Measurements from ENCODE around the gene POP5.

POP5 gene

GRCh38 chr12:120584343-120585149, 3.3 kb upstream of the POP5 start:
- Histone ChIP-seq H2BK120ac (ENCODE audit: low read depth, low read length) (no peak overlapping the region), H4K8ac (ENCODE audit: low read length) (peak overlapping the region; percentile 71), H3K4me1 (ENCODE audit: control insufficient read depth, insufficient read depth, low read depth, low read length) (peaks cover 11% of the 10 kb centered on the region), H3K27me3 (ENCODE audit: control insufficient read depth in 1 of 2, insufficient read depth in 1 of 2, low read length in 2 of 2) (peaks cover 8 to 24% of the 10 kb centered on the region in 2 experiments), H2BK12ac (ENCODE audit: low read length in 2 of 2) (no peak overlapping the region), H3K9me3 (ENCODE audit: control insufficient read depth, low read length) (no peaks in the 10 kb centered on the region), H4K91ac (ENCODE audit: low read length) (no peak overlapping the region), H3K14ac (ENCODE audit: low read length in 2 of 2) (no peak overlapping the region), H2BK15ac (ENCODE audit: low read depth, poor library complexity, severe bottlenecking) (no peak overlapping the region), H2AFZ (ENCODE audit: low read depth, low read length) (no peak overlapping the region), H3K9ac (ENCODE audit: low read length) (peak overlapping the region; percentile 43), H3K36me3 (ENCODE audit: control insufficient read depth in 1 of 2, insufficient read depth in 2 of 2, low read depth in 1 of 2, low read length in 2 of 2) (peaks cover 6% of the 10 kb centered on the region in 2 experiments), H3K27ac (ENCODE audit: low read length, poor library complexity, severe bottlenecking) (no peak overlapping the region), H3K4ac (ENCODE audit: low read depth in 1 of 2, low read length in 2 of 2) (peak overlapping the region in 1 of 2 experiments; percentile 12), H3K79me1 (replicated peaks; ENCODE audit: low read length, poor library complexity, severe bottlenecking) (peaks cover 6% of the 10 kb centered on the region), H3K4me2 (ENCODE audit: low read length, poor library complexity, severe bottlenecking) (peak overlapping the region; percentile 70), H2BK5ac (ENCODE audit: low read depth, low read length, poor library complexity, severe bottlenecking) (no peak overlapping the region), H3K18ac (ENCODE audit: low read depth in 1 of 2, low read length in 2 of 2) (peak overlapping the region in 1 of 2 experiments; percentile 29), H3K4me3 (ENCODE audit: insufficient read depth in 1 of 2, low read depth in 1 of 2, low read length in 2 of 2) (peak overlapping the region; percentile 30 to 65), H2AK5ac (ENCODE audit: low read length, severe bottlenecking) (no peak overlapping the region), H3K23ac (ENCODE audit: low read length in 2 of 2) (no peak overlapping the region)
- 4% methylated on average over 40 of the region's 65 CpGs for WGBS
- DNase-seq: peak; percentile 27

DNA sequence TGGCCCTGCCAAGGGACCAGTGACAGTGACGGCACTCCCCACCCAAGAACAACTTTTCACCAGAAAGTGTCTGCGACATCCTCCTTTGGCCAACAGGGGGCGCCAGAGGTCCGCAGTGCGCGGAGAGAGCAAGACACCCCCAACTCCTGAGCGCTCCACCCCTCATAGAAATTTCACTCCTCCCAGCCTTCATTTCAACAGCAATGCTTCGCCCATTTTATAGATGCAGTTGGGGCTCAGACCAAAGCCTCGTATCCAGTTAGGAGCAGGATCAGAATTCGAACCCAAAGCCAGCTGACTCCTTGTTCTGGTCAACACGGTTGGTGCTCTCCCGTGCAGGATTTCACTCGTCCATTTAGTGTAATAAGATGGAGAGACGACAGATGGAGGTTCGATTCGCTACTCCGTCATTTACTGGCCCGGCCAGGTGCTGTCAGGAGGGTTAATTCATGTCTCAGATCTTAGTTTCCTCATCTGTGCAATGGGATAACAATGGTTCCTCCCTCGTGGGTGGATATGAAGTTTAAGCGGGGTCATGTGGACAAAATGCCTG, 2.4 kb upstream of the POP5 start:
- WGBS: 27% methylated on average over 20 of the region's 20 CpGs
- peak; percentile 68 for DNase-seq

GRCh38 chr12:120581998-120582397, 796 bp upstream of the POP5 start:
- WGBS: 80% methylated on average over 5 of the region's 9 CpGs
- Histone ChIP-seq H3K36me3 (ENCODE audit: control insufficient read depth in 1 of 2, insufficient read depth in 2 of 2, low read depth in 1 of 2, low read length in 2 of 2) (peaks cover 26 to 32% of the 10 kb centered on the region in 2 experiments), H3K4me2 (ENCODE audit: low read length, poor library complexity, severe bottlenecking) (peak overlapping the region; percentile 92), H2BK12ac (ENCODE audit: low read length in 2 of 2) (no peak overlapping the region), H4K91ac (ENCODE audit: low read length) (no peak overlapping the region), H3K14ac (ENCODE audit: low read length in 2 of 2) (no peak overlapping the region), H3K4me1 (ENCODE audit: control insufficient read depth, insufficient read depth, low read depth, low read length) (peaks cover 11% of the 10 kb centered on the region), H2AFZ (ENCODE audit: low read depth, low read length) (no peak overlapping the region), H3K23ac (ENCODE audit: low read length in 2 of 2) (no peak overlapping the region), H3K4me3 (ENCODE audit: insufficient read depth in 1 of 2, low read depth in 1 of 2, low read length in 2 of 2) (peak overlapping the region in 1 of 2 experiments; percentile 94), H2AK5ac (ENCODE audit: low read length, severe bottlenecking) (no peak overlapping the region), H3K27ac (ENCODE audit: low read length, poor library complexity, severe bottlenecking) (no peak overlapping the region), H3K9me3 (ENCODE audit: control insufficient read depth, low read length) (no peaks in the 10 kb centered on the region), H2BK5ac (ENCODE audit: low read depth, low read length, poor library complexity, severe bottlenecking) (no peak overlapping the region), H4K8ac (ENCODE audit: low read length) (no peak overlapping the region), H3K18ac (ENCODE audit: low read depth in 1 of 2, low read length in 2 of 2) (no peak overlapping the region), H2BK120ac (ENCODE audit: low read depth, low read length) (no peak overlapping the region), H3K79me1 (replicated peaks; ENCODE audit: low read length, poor library complexity, severe bottlenecking) (peaks cover 9% of the 10 kb centered on the region), H2BK15ac (ENCODE audit: low read depth, poor library complexity, severe bottlenecking) (no peak overlapping the region), H3K27me3 (ENCODE audit: control insufficient read depth in 1 of 2, insufficient read depth in 1 of 2, low read length in 2 of 2) (peaks cover 8 to 24% of the 10 kb centered on the region in 2 experiments), H3K4ac (ENCODE audit: low read depth in 1 of 2, low read length in 2 of 2) (no peak overlapping the region), H3K9ac (ENCODE audit: low read length) (peak overlapping the region; percentile 93)
- DNase-seq: peak; percentile 18

More for the DNA sequence above, 2.4 kb upstream of the POP5 start:
- H3K27ac ChIP-seq (ENCODE audit: low read length, poor library complexity, severe bottlenecking): no peak overlapping the region
- peak overlapping the region; percentile 52 for H3K9ac ChIP-seq (ENCODE audit: low read length)
- peak overlapping the region; percentile 35 for H3K4me2 ChIP-seq (ENCODE audit: low read length, poor library complexity, severe bottlenecking)
- peak overlapping the region in 1 of 2 experiments; percentile 67 for H3K4ac ChIP-seq (ENCODE audit: low read depth in 1 of 2, low read length in 2 of 2)
- no peak overlapping the region for H2BK15ac ChIP-seq (ENCODE audit: low read depth, poor library complexity, severe bottlenecking)
- H2BK12ac ChIP-seq (ENCODE audit: low read length in 2 of 2): no peak overlapping the region
- no peaks in the 10 kb centered on the region for H3K9me3 ChIP-seq (ENCODE audit: control insufficient read depth, low read length)
- H3K36me3 ChIP-seq (ENCODE audit: control insufficient read depth in 1 of 2, insufficient read depth in 2 of 2, low read depth in 1 of 2, low read length in 2 of 2): peaks cover 13 to 16% of the 10 kb centered on the region in 2 experiments
- H3K4me3 ChIP-seq (ENCODE audit: insufficient read depth in 1 of 2, low read depth in 1 of 2, low read length in 2 of 2): peak overlapping the region in 1 of 2 experiments; percentile 35
- H4K8ac ChIP-seq (ENCODE audit: low read length): peak overlapping the region; percentile 30
- peak overlapping the region; percentile 33 for H2AFZ ChIP-seq (ENCODE audit: low read depth, low read length)
- H3K79me1 ChIP-seq (replicated peaks; ENCODE audit: low read length, poor library complexity, severe bottlenecking): peaks cover 6% of the 10 kb centered on the region
- H3K23ac ChIP-seq (ENCODE audit: low read length in 2 of 2): no peak overlapping the region
- H2AK5ac ChIP-seq (ENCODE audit: low read length, severe bottlenecking): no peak overlapping the region
- no peak overlapping the region for H2BK120ac ChIP-seq (ENCODE audit: low read depth, low read length)
- no peak overlapping the region for H4K91ac ChIP-seq (ENCODE audit: low read length)
- H3K14ac ChIP-seq (ENCODE audit: low read length in 2 of 2): no peak overlapping the region
- H3K18ac ChIP-seq (ENCODE audit: low read depth in 1 of 2, low read length in 2 of 2): no peak overlapping the region
- no peak overlapping the region for H2BK5ac ChIP-seq (ENCODE audit: low read depth, low read length, poor library complexity, severe bottlenecking)
- H3K27me3 ChIP-seq (ENCODE audit: control insufficient read depth in 1 of 2, insufficient read depth in 1 of 2, low read length in 2 of 2): peaks cover 8 to 24% of the 10 kb centered on the region in 2 experiments
- H3K4me1 ChIP-seq (ENCODE audit: control insufficient read depth, insufficient read depth, low read depth, low read length): peaks cover 11% of the 10 kb centered on the region

GRCh38 chr12:120579179-120579578, 2.0 kb downstream of the POP5 start:
- no peak overlapping the region for H4K8ac ChIP-seq (ENCODE audit: low read length)
- no peaks in the 10 kb centered on the region for H3K9me3 ChIP-seq (ENCODE audit: control insufficient read depth, low read length)
- no peak overlapping the region for H3K14ac ChIP-seq (ENCODE audit: low read length in 2 of 2)
- peaks cover 0 to 6% of the 10 kb centered on the region in 2 experiments for H3K27me3 ChIP-seq (ENCODE audit: control insufficient read depth in 1 of 2, insufficient read depth in 1 of 2, low read length in 2 of 2)
- WGBS: 100% methylated on average over 1 of the region's 1 CpG
- H3K4me3 ChIP-seq (ENCODE audit: insufficient read depth in 1 of 2, low read depth in 1 of 2, low read length in 2 of 2): no peak overlapping the region
- H3K4ac ChIP-seq (ENCODE audit: low read depth in 1 of 2, low read length in 2 of 2): no peak overlapping the region
- H3K23ac ChIP-seq (ENCODE audit: low read length in 2 of 2): no peak overlapping the region
- no peak overlapping the region for H2AFZ ChIP-seq (ENCODE audit: low read depth, low read length)
- no peak overlapping the region for H3K27ac ChIP-seq (ENCODE audit: low read length, poor library complexity, severe bottlenecking)
- peaks cover 46 to 59% of the 10 kb centered on the region in 2 experiments for H3K36me3 ChIP-seq (ENCODE audit: control insufficient read depth in 1 of 2, insufficient read depth in 2 of 2, low read depth in 1 of 2, low read length in 2 of 2)
- H3K4me2 ChIP-seq (ENCODE audit: low read length, poor library complexity, severe bottlenecking): no peak overlapping the region
- no peak overlapping the region for H4K91ac ChIP-seq (ENCODE audit: low read length)
- no peak overlapping the region for H3K18ac ChIP-seq (ENCODE audit: low read depth in 1 of 2, low read length in 2 of 2)
- no peak for DNase-seq
- peaks cover 19% of the 10 kb centered on the region for H3K79me1 ChIP-seq (replicated peaks; ENCODE audit: low read length, poor library complexity, severe bottlenecking)
- no peak overlapping the region for H2BK12ac ChIP-seq (ENCODE audit: low read length in 2 of 2)
- no peak overlapping the region for H2BK15ac ChIP-seq (ENCODE audit: low read depth, poor library complexity, severe bottlenecking)
- H3K9ac ChIP-seq (ENCODE audit: low read length): no peak overlapping the region
- peaks cover 5% of the 10 kb centered on the region for H3K4me1 ChIP-seq (ENCODE audit: control insufficient read depth, insufficient read depth, low read depth, low read length)
- no peak overlapping the region for H2BK5ac ChIP-seq (ENCODE audit: low read depth, low read length, poor library complexity, severe bottlenecking)
- no peak overlapping the region for H2AK5ac ChIP-seq (ENCODE audit: low read length, severe bottlenecking)
- no peak overlapping the region for H2BK120ac ChIP-seq (ENCODE audit: low read depth, low read length)
